Femur (tissue), 1 donor: ENCODE results near the gene SLC38A4.

ENCODE experiments used
- DNase-seq: peaks from one replicate; pipeline ENCODE4 v3.0.0-alpha.2; 2017

The SLC38A4 gene

GRCh38 chr12:46814143-46814542, 11.7 kb downstream of the SLC38A4 start:
- no peak for DNase-seq

- DNase-seq: no peak
Measured at GRCh38 chr12:46811185-46811584, 14.6 kb downstream of the SLC38A4 start.

DNA sequence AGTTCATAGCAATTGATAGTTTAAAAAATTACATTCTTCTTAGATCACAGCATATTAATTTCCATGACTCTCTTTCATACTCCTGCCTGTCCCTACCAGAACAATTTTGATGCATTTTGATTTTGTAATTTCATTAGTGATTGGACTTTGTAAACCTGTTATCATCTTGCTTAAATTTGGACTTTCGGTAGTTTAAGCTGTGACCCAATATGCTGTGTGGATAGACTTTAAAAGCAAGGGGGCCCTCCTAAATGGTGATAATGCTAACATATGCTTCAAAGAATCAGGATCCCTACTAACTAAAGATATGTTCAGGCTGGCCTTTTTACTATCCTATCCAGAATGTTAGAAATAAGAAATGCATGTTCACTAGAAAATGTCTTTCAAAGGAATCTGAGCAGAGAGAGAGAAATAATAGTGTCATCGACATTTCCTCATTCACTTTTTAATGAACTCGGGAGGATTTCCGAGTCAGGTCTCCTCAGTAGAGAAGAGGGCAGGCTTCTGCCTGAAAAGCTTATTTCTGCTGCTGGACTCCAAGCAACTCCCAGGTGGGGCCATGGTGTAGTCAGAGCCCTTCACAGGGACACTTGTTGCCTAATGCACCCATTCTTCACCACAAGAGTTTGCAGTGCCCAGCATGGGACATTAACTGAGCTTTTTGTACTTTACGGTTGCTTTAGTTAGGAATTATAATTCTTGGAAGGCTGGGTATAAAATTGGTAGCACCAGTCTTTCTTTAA, 16.7 kb downstream of the SLC38A4 start:
- DNase-seq: no peak

DNA sequence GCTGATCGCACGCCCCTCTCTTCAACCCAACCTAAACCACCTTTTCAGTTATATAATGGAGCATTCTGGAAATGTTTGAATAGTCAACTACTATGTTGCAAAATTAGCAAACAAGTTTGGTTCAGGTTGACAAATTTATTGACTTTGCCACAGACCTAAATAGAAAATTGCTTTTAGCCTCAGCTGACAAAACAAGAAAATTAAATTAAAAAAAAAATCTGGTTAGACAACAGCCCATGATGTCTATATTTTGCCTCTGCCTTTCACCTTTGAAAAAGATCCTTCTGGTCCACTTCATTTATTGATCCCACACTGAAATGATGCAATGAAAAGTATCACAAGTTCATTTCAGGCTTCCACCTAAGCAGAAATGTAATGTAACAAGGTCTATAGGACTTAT, 17.5 kb downstream of the SLC38A4 start:
- DNase-seq: no peak

- no peak for DNase-seq
Measured at GRCh38 chr12:46804054-46804453, 21.7 kb downstream of the SLC38A4 start.

- no peak for DNase-seq
Measured at GRCh38 chr12:46803517-46803916, 22.3 kb downstream of the SLC38A4 start.

- no peak for DNase-seq
Measured at GRCh38 chr12:46801293-46801692, 24.5 kb downstream of the SLC38A4 start.

GRCh38 chr12:46800160-46800559, 25.6 kb downstream of the SLC38A4 start:
- no peak for DNase-seq

GRCh38 chr12:46798648-46799047, 27.1 kb downstream of the SLC38A4 start:
- no peak for DNase-seq

- no peak for DNase-seq
Measured at GRCh38 chr12:46798056-46798455, 27.7 kb downstream of the SLC38A4 start.

- DNase-seq: no peak
Measured at GRCh38 chr12:46795988-46796387, 29.8 kb downstream of the SLC38A4 start.

- no peak for DNase-seq
Measured at GRCh38 chr12:46794593-46795190, 31.1 kb downstream of the SLC38A4 start.

DNA sequence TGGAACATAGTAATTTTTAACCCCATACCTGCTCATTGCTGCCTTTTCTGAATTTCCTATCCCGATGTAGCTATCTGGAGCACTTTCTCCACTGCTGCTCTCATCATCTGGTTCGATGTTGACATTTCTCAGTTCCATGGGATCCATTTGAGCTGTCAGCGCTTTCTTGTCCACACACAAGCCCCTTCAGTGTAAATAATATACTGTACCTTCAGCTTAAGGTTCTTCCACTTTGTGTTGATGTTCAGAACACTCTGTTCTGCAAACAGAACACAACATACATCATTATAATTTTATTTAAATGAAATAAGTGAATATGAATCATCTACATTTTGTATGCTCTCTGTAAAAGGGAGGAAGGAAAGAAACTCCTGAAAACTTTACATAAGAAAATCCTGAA, 32.9 kb downstream of the SLC38A4 start:
- no peak for DNase-seq

- no peak for DNase-seq
Measured at GRCh38 chr12:46790066-46790465, 35.7 kb downstream of the SLC38A4 start.

- DNase-seq: no peak
Measured at GRCh38 chr12:46788072-46788887, 37.5 kb downstream of the SLC38A4 start.

GRCh38 chr12:46787496-46788055, 38.2 kb downstream of the SLC38A4 start:
- no peak for DNase-seq

- no peak for DNase-seq
Measured at GRCh38 chr12:46786774-46787173, 39.0 kb downstream of the SLC38A4 start.

DNA sequence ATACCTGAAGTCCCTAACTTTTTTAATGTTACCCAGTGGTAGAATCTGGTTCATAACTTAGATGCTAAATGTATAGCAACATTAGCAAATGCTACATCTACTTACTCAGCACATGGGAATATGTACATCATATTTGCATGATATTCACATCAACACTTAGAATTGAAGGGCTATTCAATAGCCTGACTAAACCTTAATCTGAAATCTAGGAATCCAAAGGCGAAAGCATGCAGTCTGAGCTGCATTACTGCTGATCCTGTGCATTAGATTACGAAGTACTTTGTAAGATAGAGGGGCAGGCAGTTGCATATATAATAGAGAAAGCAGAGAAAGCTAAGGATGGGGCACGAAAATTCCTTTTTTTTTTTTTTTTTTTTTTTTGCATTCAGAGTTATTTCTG, 40.4 kb downstream of the SLC38A4 start:
- no peak for DNase-seq

DNA sequence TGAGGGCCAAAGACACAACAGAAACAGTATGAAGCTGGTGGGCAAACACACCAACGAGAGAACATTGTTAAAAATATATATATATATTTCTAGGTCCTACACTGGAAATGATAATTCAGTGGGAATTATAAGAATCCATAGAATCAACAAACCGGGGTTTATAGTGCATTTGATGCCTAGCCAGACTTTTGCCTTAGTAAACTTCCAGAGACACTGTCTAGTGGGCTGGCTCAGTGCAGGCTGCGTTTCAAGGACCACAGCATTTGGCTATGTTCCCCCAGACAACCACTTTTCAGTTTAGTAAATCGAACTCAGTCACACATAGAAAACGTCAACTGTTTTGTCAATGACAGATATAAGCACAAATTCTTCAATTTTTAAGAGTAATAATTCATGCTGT, 41.9 kb downstream of the SLC38A4 start:
- DNase-seq: no peak

GRCh38 chr12:46779879-46780278, 45.9 kb downstream of the SLC38A4 start:
- no peak for DNase-seq

DNA sequence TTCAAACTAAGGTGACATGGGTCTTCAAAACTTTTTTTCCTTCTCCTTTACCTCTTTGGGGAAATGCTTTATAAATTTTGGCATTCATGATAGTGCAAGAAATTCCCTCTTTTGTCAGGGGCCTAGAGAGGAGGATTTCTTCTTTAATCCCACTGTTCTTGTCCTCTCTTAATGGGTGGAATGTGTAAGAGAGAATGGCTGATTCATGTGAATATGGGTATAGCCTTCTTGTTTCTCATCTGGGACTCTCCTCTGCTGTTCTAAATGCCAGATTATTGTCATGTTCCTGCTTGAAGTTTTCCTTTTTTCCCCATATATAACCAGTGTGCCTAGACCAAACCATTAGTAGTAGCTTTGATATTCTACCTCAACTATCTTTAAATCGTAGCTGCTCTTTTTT, 46.7 kb downstream of the SLC38A4 start:
- DNase-seq: no peak

GRCh38 chr12:46778415-46778814, 47.4 kb downstream of the SLC38A4 start:
- DNase-seq: no peak

GRCh38 chr12:46777587-46777986, 48.2 kb downstream of the SLC38A4 start:
- no peak for DNase-seq

GRCh38 chr12:46775796-46776195, 50.0 kb downstream of the SLC38A4 start:
- DNase-seq: no peak
